ENCODE measurements around the gene PPAN.

PPAN gene

GRCh38 chr19:10141479-10141878, 35.3 kb downstream of the PPAN start:
- Histone ChIP-seq H3K36me3 (peaks cover 93% of the 10 kb centered on the region), H3K4me3 (ENCODE audit: low read depth in 1 of 2, low read length in 1 of 2) (no peak overlapping the region), H3K9me3 (no peaks in the 10 kb centered on the region), H3K27ac (no peak overlapping the region), H3K27me3 (no peaks in the 10 kb centered on the region), H3K4me1 (ENCODE audit: control insufficient read depth in 1 of 2, insufficient read depth in 1 of 2, low read depth in 1 of 2, low read length in 1 of 2) (no peaks in the 10 kb centered on the region)
- TF ChIP-seq CTCF (IDR thresholded peaks at IDR 0.05), result no peak

GRCh38 chr19:10141973-10142372, 35.8 kb downstream of the PPAN start:
- Histone ChIP-seq H3K9me3 (no peaks in the 10 kb centered on the region), H3K4me3 (ENCODE audit: low read depth in 1 of 2, low read length in 1 of 2) (no peak overlapping the region)

GRCh38 chr19:10142701-10143375, 36.7 kb downstream of the PPAN start:
- Histone ChIP-seq H3K4me3 (ENCODE audit: low read depth in 1 of 2, low read length in 1 of 2) (no peak overlapping the region), H3K27me3 (no peaks in the 10 kb centered on the region), H3K4me1 (ENCODE audit: control insufficient read depth in 1 of 2, insufficient read depth in 1 of 2, low read depth in 1 of 2, low read length in 1 of 2) (no peaks in the 10 kb centered on the region), H3K36me3 (peaks cover 92% of the 10 kb centered on the region), H3K9me3 (no peaks in the 10 kb centered on the region), H3K27ac (no peak overlapping the region)
- TF ChIP-seq CTCF (IDR thresholded peaks at IDR 0.05), result no peak

More at GRCh38 chr19:10141973-10142372, 35.8 kb downstream of the PPAN start:
- H3K27me3 ChIP-seq, result no peaks in the 10 kb centered on the region
- peaks cover 94% of the 10 kb centered on the region for H3K36me3 ChIP-seq
- no peak for TF ChIP-seq CTCF (IDR thresholded peaks at IDR 0.05)
- no peak overlapping the region for H3K27ac ChIP-seq
- no peaks in the 10 kb centered on the region for H3K4me1 ChIP-seq (ENCODE audit: control insufficient read depth in 1 of 2, insufficient read depth in 1 of 2, low read depth in 1 of 2, low read length in 1 of 2)

- no peaks in the 10 kb centered on the region for H3K9me3 ChIP-seq
- no peak overlapping the region for H3K27ac ChIP-seq
- TF ChIP-seq CTCF (IDR thresholded peaks at IDR 0.05), result no peak
- H3K27me3 ChIP-seq, result no peaks in the 10 kb centered on the region
- peaks cover 87% of the 10 kb centered on the region for H3K36me3 ChIP-seq
- H3K4me1 ChIP-seq (ENCODE audit: control insufficient read depth in 1 of 2, insufficient read depth in 1 of 2, low read depth in 1 of 2, low read length in 1 of 2), result no peaks in the 10 kb centered on the region
- no peak overlapping the region for H3K4me3 ChIP-seq (ENCODE audit: low read depth in 1 of 2, low read length in 1 of 2)
Observed at GRCh38 chr19:10143681-10144080, 37.5 kb downstream of the PPAN start.

- no peaks in the 10 kb centered on the region for H3K4me1 ChIP-seq (ENCODE audit: control insufficient read depth in 1 of 2, insufficient read depth in 1 of 2, low read depth in 1 of 2, low read length in 1 of 2)
- H3K27me3 ChIP-seq, result no peaks in the 10 kb centered on the region
- H3K4me3 ChIP-seq (ENCODE audit: low read depth in 1 of 2, low read length in 1 of 2), result no peak overlapping the region
- no peak for TF ChIP-seq CTCF (IDR thresholded peaks at IDR 0.05)
- no peaks in the 10 kb centered on the region for H3K9me3 ChIP-seq
- H3K36me3 ChIP-seq, result peaks cover 87% of the 10 kb centered on the region
- H3K27ac ChIP-seq, result no peak overlapping the region
Observed at GRCh38 chr19:10144361-10144760, 38.2 kb downstream of the PPAN start.

All from neutrophil (primary cell).